Raji (cell line): ENCODE data around the gene CCK.

ENCODE experiments used
- POLR2A ChIP-seq: IDR thresholded peaks from 2 replicates; pipeline ENCODE4 v1.6.1; 2011; ENCODE audit warnings: low read depth, low read length, control low read depth; ENCODE audit not compliant: insufficient read depth

Gene CCK

GRCh38 chr3:42224658-42225421, 41.1 kb downstream of the CCK start:
- no peak for TF ChIP-seq POLR2A

GRCh38 chr3:42224178-42224577, 41.8 kb downstream of the CCK start:
- TF ChIP-seq POLR2A, result no peak

- TF ChIP-seq POLR2A, result no peak
These were observed 42.9 kb downstream of the CCK start for GRCh38 chr3:42222942-42223693.

GRCh38 chr3:42220436-42221121, 45.4 kb downstream of the CCK start:
- no peak for TF ChIP-seq POLR2A

GRCh38 chr3:42216931-42217333, 49.1 kb downstream of the CCK start:
- no peak for TF ChIP-seq POLR2A

GRCh38 chr3:42216302-42216701, 49.7 kb downstream of the CCK start:
- TF ChIP-seq POLR2A, result no peak

- no peak for TF ChIP-seq POLR2A
These were observed 51.3 kb downstream of the CCK start for GRCh38 chr3:42214565-42215283.

- TF ChIP-seq POLR2A, result no peak
These were observed 51.9 kb downstream of the CCK start for GRCh38 chr3:42214064-42214463.

- TF ChIP-seq POLR2A, result no peak
These were observed 52.6 kb downstream of the CCK start for GRCh38 chr3:42213417-42213816.

GRCh38 chr3:42210726-42211125, 55.3 kb downstream of the CCK start:
- TF ChIP-seq POLR2A, result no peak

GRCh38 chr3:42209917-42210316, 56.1 kb downstream of the CCK start:
- TF ChIP-seq POLR2A, result no peak
